GM19328 (cell line): ENCODE measurements around the gene KRTAP10-9.
"Not testable (repeated sequence)": the region's sequence is repeated elsewhere in the genome, so short reads cannot be mapped to it uniquely, and the experiment has no call there.

Experiments
- ATAC-seq: cut with Tn5 transposase; IDR thresholded peaks from one replicate; pipeline ENCODE4 v1.9.1; 2021; ENCODE audit warnings: mild to moderate bottlenecking, moderate library complexity; ENCODE audit not compliant: unreplicated experiment

The KRTAP10-9 gene

GRCh38 chr21:44657635-44658540, 31.0 kb downstream of the KRTAP10-9 start, which contains the start of gene KRTAP12-3:
TSS of gene KRTAP12-3 (plus strand) at chr21:44657932. CDS start at chr21:44657980, 48 bp downstream.
- no peak for ATAC-seq

GRCh38 chr21:44658541-44658910, 31.6 kb downstream of the KRTAP10-9 start:
- ATAC-seq = no peak

- ATAC-seq = no peak
Observed at GRCh38 chr21:44658913-44659595, 32.2 kb downstream of the KRTAP10-9 start.

- not testable (repeated sequence) for ATAC-seq
Observed at GRCh38 chr21:44661567-44661966, 34.7 kb downstream of the KRTAP10-9 start.

GRCh38 chr21:44664691-44665090, 37.8 kb downstream of the KRTAP10-9 start:
- ATAC-seq = no peak

GRCh38 chr21:44666401-44667320, 39.8 kb downstream of the KRTAP10-9 start, which contains the start of gene KRTAP12-2:
TSS of gene KRTAP12-2 (minus strand) at chr21:44666927. CDS start at chr21:44666886, 41 bp downstream.
- ATAC-seq = no peak

- ATAC-seq = no peak
Observed at GRCh38 chr21:44667612-44668011, 40.7 kb downstream of the KRTAP10-9 start.

- no peak for ATAC-seq
Observed at GRCh38 chr21:44670642-44671432, 43.9 kb downstream of the KRTAP10-9 start.

- no peak for ATAC-seq
Observed at GRCh38 chr21:44671911-44672310, 45.0 kb downstream of the KRTAP10-9 start.

GRCh38 chr21:44677881-44678280, 51.0 kb downstream of the KRTAP10-9 start:
- ATAC-seq = no peak
